Endothelial cell (in vitro differentiated cells): Measurements from ENCODE around the gene PMPCB. TPM values are rescaled to one million over a fixed set of nuclear protein-coding genes. Genes with fewer than 3 reads are reported as not detected.

ENCODE experiments used
- DNase-seq: peaks from one replicate; pipeline ENCODE4 v3.0.0; 2021; ENCODE audit warnings: low spot score
- H3K27ac Mint-ChIP-seq: one replicate; pipeline ENCODE4 v1.8.0; 2021; ENCODE audit warnings: mixed read lengths, inconsistent platforms; ENCODE audit not compliant: unreplicated experiment
- H3K27me3 Mint-ChIP-seq: one replicate; pipeline ENCODE4 v1.8.0; 2021; ENCODE audit warnings: mild to moderate bottlenecking, moderate library complexity, mixed read lengths, inconsistent platforms; ENCODE audit not compliant: unreplicated experiment
- H3K36me3 Mint-ChIP-seq: one replicate; pipeline ENCODE4 v1.8.0; 2021; ENCODE audit warnings: mild to moderate bottlenecking, low read depth, mixed read lengths, inconsistent platforms; ENCODE audit not compliant: unreplicated experiment
- H3K4me1 Mint-ChIP-seq: one replicate; pipeline ENCODE4 v1.8.0; 2021; ENCODE audit warnings: mild to moderate bottlenecking, mixed read lengths, inconsistent platforms; ENCODE audit not compliant: unreplicated experiment
- H3K4me3 Mint-ChIP-seq: one replicate; pipeline ENCODE4 v1.8.0; 2021; ENCODE audit warnings: mild to moderate bottlenecking, mixed read lengths, inconsistent platforms; ENCODE audit not compliant: unreplicated experiment
- H3K9me3 Mint-ChIP-seq: one replicate; pipeline ENCODE4 v1.8.0; 2021; ENCODE audit warnings: mixed read lengths, inconsistent platforms; ENCODE audit not compliant: unreplicated experiment
- total RNA-seq: library from RNA; stranded (reverse); fragmentation: NEBNext Ultra II Directional; extraction: Animal tissue kit (Norgen Biotek cat#: 25700); gene quantifications from one replicate; pipeline ENCODE4 v1.2.1, GENCODE V29; 2021; ENCODE audit not compliant: unreplicated experiment
- TF ChIP-seq, protein P1 (sequence below): fragments of 200-600 bp; sonication (generic); IDR thresholded peaks from one replicate; pipeline ENCODE4 v1.5.0; 2021; ENCODE audit warnings: antibody characterized with exemption; ENCODE audit not compliant: unreplicated experiment

Gene PMPCB
- total RNA-seq, 1 donor from 2014 or later: 101 TPM

DNA sequence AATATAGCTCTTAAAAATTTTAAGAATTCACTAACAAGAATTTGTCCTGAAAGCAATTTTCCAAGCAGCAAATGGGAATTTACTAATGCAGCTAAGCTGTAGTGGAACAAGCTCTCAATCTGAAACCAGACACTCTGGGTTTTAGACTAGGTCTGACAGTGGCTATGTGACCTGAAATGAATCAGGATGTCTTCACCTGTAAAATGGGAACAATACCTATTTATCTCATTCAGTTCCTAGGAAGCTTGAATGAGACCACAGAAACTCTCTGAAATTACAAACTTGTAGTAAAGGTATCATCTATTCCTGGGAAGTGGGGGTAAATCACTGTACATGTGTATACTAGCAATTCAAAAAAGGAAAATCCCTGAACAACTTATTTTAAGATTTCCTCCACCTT is 46.1 kb downstream of the PMPCB start:
- Mint-ChIP-seq H3K4me3 (peak overlapping the region; percentile 99), H3K9me3 (no peaks in the 10 kb centered on the region), H3K36me3 (peaks cover 37% of the 10 kb centered on the region), H3K27me3 (peaks cover 3% of the 10 kb centered on the region), H3K4me1 (peaks cover 42% of the 10 kb centered on the region), H3K27ac (peak overlapping the region; percentile 95)
- TF ChIP-seq, protein P1, sequence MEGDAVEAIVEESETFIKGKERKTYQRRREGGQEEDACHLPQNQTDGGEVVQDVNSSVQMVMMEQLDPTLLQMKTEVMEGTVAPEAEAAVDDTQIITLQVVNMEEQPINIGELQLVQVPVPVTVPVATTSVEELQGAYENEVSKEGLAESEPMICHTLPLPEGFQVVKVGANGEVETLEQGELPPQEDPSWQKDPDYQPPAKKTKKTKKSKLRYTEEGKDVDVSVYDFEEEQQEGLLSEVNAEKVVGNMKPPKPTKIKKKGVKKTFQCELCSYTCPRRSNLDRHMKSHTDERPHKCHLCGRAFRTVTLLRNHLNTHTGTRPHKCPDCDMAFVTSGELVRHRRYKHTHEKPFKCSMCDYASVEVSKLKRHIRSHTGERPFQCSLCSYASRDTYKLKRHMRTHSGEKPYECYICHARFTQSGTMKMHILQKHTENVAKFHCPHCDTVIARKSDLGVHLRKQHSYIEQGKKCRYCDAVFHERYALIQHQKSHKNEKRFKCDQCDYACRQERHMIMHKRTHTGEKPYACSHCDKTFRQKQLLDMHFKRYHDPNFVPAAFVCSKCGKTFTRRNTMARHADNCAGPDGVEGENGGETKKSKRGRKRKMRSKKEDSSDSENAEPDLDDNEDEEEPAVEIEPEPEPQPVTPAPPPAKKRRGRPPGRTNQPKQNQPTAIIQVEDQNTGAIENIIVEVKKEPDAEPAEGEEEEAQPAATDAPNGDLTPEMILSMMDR: no peak
- no peak for DNase-seq

DNA sequence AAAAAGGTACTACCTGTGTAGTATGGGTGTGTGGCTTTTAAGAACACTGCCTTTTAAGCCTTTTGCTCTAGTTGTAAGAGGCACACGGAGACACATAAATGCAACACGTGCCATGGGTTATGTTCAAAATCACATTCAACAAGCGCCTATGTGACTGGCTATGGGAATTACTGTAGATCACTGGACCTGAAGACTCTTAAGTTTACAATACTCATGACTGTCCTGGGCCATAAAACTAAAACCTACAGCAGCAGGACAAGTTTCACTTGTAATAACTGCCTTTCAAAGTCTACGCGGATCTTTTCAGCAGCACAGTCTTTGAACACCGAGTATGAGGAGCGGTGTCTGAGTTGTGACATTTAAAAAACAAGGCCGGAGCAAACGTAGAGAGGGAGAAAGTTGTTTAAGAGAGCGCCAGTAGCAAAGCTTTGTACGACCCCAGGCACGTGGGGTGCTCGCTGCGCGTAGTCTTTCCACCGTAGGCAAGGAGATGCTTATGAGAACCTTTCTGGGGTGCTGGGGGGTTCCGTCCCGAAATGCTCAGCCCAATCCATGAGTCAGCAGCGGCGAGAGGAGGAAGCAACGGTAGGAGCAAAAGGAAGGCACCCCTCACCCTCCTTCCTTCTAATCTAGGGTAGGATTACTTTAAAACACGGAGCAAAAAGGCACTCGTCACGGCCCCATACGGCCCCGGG is 46.7 kb downstream of the PMPCB start:
- no peak for DNase-seq

DNA sequence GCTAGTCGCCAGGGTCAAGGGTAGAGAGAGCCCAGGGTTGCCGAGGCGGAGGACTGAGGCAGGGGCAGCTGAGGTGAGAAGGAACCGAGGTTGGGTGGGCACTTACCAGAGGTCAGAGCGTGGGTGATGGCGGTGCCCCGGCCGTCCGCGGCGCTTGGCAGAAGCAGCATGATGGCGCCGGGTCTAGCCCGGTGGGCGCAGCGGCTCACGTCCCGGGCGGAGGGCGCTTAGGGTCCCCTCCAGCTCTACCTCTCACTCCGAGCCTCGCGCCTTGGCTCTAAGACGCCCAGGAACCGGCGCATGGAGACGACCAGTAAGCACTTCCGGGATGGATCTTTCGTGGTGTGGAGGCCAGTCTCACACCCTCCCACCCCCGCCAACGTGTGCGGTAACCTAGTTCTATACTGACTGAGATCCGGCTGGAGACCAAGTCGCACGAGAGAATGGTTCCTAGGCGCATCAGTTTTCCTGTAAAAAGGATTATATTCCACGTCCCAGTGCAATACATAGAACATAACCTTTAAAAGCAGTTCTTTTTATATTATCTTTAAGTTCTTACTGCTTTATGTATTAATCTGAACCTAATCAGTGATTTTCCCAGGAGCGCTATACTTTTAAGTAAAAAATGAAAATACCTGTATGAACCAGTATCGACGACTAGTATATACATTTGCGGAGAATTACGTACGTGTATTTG is 47.4 kb downstream of the PMPCB start, which contains the start of gene DNAJC2:
DNAJC2 (minus strand) TSS at position 315 of the 697 bp plus-strand sequence; CDS start at position 170, 145 bp downstream.
- H3K36me3 Mint-ChIP-seq: peaks cover 30% of the 10 kb centered on the region
- H3K27me3 Mint-ChIP-seq: peaks cover 3% of the 10 kb centered on the region
- peak; percentile 68 for DNase-seq
- H3K9me3 Mint-ChIP-seq: no peaks in the 10 kb centered on the region
- H3K4me1 Mint-ChIP-seq: peaks cover 45% of the 10 kb centered on the region
- peak within 1 kb of the TSS; percentile 95 for H3K27ac Mint-ChIP-seq
- TF ChIP-seq, protein P1: no peak
- peak within 1 kb of the TSS; percentile 99 for H3K4me3 Mint-ChIP-seq

More for the DNA sequence above, 46.7 kb downstream of the PMPCB start:
- TF ChIP-seq, protein P1: no peak
- H3K27me3 Mint-ChIP-seq: peaks cover 3% of the 10 kb centered on the region
- no peaks in the 10 kb centered on the region for H3K9me3 Mint-ChIP-seq
- H3K4me3 Mint-ChIP-seq: peak overlapping the region; percentile 99
- peak overlapping the region; percentile 95 for H3K27ac Mint-ChIP-seq
- peaks cover 46% of the 10 kb centered on the region for H3K4me1 Mint-ChIP-seq
- H3K36me3 Mint-ChIP-seq: peaks cover 37% of the 10 kb centered on the region

DNA sequence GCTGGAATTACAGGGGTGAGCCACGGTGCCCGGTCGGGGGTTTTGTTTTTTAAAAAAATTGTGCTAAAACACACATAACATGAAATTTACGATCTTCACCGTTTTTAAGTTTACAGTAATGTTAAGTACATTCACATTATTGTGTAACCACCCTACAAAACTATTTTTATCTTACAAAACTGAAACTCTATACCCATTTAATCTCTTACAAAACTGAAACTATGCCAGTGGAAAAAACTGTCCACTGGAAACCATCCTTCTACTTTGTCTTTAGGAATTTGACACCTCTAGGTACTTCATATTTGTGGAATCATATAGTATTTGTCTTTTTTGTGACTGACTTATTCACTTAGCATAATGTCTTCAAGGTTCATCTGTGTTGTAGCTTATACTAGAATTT is 49.2 kb downstream of the PMPCB start:
- peaks cover 12% of the 10 kb centered on the region for H3K36me3 Mint-ChIP-seq
- peaks cover 46% of the 10 kb centered on the region for H3K4me1 Mint-ChIP-seq
- DNase-seq: no peak

More for the DNA sequence above, 49.2 kb downstream of the PMPCB start:
- Mint-ChIP-seq H3K4me3 (no peak overlapping the region), H3K27ac (no peak overlapping the region), H3K9me3 (no peaks in the 10 kb centered on the region), H3K27me3 (peaks cover 3% of the 10 kb centered on the region)
- TF ChIP-seq, protein P1: no peak
